Hair follicular keratinocyte (primary cell): ENCODE measurements around the gene IQSEC1. TPM values are rescaled to one million over a fixed set of nuclear protein-coding genes. Genes with fewer than 3 reads are reported as not detected.

ENCODE experiments used
- total RNA-seq: library from RNA; depleted of rRNA; stranded (reverse); fragments of >200 nt; gene quantifications from 2 replicates; pipeline ENCODE4 v1.2.3, GENCODE V29; 2015

Gene IQSEC1
- 7.5 and 11.6 TPM in 2 replicates for total RNA-seq

GRCh38 chr3:13073326-13074005 is at the start of gene IQSEC1:
Gene IQSEC1, minus strand, starts transcription at chr3:13073429. Its CDS starts 415 bp downstream, at chr3:13073014.

Other genes starting within 250 kb of the IQSEC1 start
- 2,452 and 2,871 TPM in 2 replicates for gene RPL32, start 231.9 kb downstream of the IQSEC1 start, total RNA-seq